ENCODE measurements around the gene SAP30BP. TPM values are rescaled to one million over a fixed set of nuclear protein-coding genes. Genes with fewer than 3 reads are reported as not detected.

The SAP30BP gene
- total and polyA plus RNA-seq, 2 of the 13 experiments (the other 11 are each of a cell fraction or from before 2014, with no cell fraction given), result 67.7 to 99.4 TPM

DNA sequence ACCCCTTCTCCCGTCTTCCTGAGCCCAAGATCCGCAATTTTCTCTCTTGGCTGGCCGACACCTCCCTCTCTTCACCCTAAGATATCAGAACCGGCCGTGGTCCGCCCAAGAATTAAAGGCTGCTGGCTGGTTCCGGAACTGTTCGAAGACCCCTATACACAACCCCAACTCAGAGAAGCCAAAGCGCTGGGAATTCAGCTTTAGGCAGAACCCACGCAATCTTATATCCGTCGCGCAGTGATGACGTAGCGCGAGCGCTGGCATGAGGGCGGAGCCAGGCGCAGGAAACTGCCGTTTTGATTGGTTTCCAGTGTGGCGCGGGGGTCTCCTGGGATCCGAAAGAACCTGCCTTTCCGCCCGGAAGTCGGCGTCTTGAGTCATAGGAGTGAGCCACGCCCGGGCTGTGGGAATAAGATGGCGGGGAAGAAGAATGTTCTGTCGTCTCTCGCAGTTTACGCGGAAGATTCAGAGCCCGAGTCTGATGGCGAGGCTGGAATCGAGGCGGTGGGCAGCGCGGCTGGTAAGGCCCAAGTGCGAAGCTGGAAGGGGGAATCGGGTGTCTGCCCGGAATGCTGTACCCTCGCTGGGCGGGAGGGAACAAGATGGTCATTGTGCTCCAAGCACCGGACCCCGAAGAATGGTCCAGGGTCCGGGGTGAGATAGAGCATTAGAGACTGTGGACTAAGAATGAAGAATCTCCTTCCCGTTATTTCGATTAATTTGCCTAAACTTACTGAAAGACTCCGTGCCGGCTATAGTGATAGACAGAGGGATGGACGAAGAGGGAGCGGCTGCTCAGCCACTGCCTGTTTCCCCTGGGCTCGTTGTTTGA lies at the start of gene SAP30BP, which contains the start of gene RECQL5 (continued):
- TF ChIP-seq, protein P1, sequence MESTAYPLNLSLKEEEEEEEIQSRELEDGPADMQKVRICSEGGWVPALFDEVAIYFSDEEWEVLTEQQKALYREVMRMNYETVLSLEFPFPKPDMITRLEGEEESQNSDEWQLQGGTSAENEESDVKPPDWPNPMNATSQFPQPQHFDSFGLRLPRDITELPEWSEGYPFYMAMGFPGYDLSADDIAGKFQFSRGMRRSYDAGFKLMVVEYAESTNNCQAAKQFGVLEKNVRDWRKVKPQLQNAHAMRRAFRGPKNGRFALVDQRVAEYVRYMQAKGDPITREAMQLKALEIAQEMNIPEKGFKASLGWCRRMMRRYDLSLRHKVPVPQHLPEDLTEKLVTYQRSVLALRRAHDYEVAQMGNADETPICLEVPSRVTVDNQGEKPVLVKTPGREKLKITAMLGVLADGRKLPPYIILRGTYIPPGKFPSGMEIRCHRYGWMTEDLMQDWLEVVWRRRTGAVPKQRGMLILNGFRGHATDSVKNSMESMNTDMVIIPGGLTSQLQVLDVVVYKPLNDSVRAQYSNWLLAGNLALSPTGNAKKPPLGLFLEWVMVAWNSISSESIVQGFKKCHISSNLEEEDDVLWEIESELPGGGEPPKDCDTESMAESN (CRISPR knock-in tag; conservative IDR thresholded peaks at IDR 0.05), result peak; percentile 53; the same call in 1 of the 2 replicates
- TF ChIP-seq GATAD1 (CRISPR knock-in tag; IDR thresholded peaks at IDR 0.05) (peak; percentile 100), SP4 (CRISPR knock-in tag; IDR thresholded peaks at IDR 0.05) (peak; percentile 97), NR2C2 (CRISPR knock-in tag; IDR thresholded peaks at IDR 0.05; ENCODE audit: borderline replicate concordance) (peak; percentile 92), ZMAT3 (CRISPR knock-in tag; conservative IDR thresholded peaks at IDR 0.05) (peak; percentile 73; the same call in 1 of the 2 replicates), TEF (CRISPR knock-in tag; IDR thresholded peaks at IDR 0.05) (no peak; the same call in 1 of the 2 replicates), ZSCAN29 (CRISPR knock-in tag; conservative IDR thresholded peaks at IDR 0.05) (no peak), CENPX (CRISPR knock-in tag; IDR thresholded peaks at IDR 0.05) (no peak), RFX5 (IDR thresholded peaks at IDR 0.05; ENCODE audit: low read depth, low read length) (peak; percentile 78), SAFB2 (CRISPR knock-in tag; IDR thresholded peaks at IDR 0.05; ENCODE audit: borderline replicate concordance, low read depth) (no peak), HNRNPH1 (optimal IDR thresholded peaks at IDR 0.05; ENCODE audit: low read depth, low read length) (peak; percentile 39), ZNF446 (CRISPR knock-in tag; IDR thresholded peaks at IDR 0.05) (peak; percentile 79; the same call in 1 of the 2 replicates), DMTF1 (CRISPR knock-in tag; IDR thresholded peaks at IDR 0.05) (no peak), RARA (CRISPR knock-in tag; IDR thresholded peaks at IDR 0.05) (peak; percentile 7; the same call in 1 of the 2 replicates), DPF2 (CRISPR knock-in tag; IDR thresholded peaks at IDR 0.05; ENCODE audit: borderline replicate concordance, low read depth) (no peak), RORA (CRISPR knock-in tag; IDR thresholded peaks at IDR 0.05) (no peak), EZH2 (conservative IDR thresholded peaks at IDR 0.05; ENCODE audit: low read depth, low read length) (no peak)
- TF ChIP-seq, protein P2, sequence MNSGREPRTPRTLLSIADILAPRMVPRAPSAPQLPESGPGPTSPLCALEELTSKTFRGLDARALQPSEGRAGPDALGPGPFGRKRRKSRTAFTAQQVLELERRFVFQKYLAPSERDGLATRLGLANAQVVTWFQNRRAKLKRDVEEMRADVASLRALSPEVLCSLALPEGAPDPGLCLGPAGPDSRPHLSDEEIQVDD (CRISPR knock-in tag; IDR thresholded peaks at IDR 0.05; ENCODE audit: borderline replicate concordance), result no peak; the same call in 1 of the 2 replicates
- TF ChIP-seq, protein P3, sequence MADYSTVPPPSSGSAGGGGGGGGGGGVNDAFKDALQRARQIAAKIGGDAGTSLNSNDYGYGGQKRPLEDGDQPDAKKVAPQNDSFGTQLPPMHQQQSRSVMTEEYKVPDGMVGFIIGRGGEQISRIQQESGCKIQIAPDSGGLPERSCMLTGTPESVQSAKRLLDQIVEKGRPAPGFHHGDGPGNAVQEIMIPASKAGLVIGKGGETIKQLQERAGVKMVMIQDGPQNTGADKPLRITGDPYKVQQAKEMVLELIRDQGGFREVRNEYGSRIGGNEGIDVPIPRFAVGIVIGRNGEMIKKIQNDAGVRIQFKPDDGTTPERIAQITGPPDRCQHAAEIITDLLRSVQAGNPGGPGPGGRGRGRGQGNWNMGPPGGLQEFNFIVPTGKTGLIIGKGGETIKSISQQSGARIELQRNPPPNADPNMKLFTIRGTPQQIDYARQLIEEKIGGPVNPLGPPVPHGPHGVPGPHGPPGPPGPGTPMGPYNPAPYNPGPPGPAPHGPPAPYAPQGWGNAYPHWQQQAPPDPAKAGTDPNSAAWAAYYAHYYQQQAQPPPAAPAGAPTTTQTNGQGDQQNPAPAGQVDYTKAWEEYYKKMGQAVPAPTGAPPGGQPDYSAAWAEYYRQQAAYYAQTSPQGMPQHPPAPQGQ (CRISPR knock-in tag; IDR thresholded peaks at IDR 0.05; ENCODE audit: borderline replicate concordance), result 0 out of 2 replicates have a peak, but pooled peaks have one; percentile 65
